Panc1 (cell line): ENCODE results near the gene AGPAT1. TPM values are rescaled to one million over a fixed set of nuclear protein-coding genes. Genes with fewer than 3 reads are reported as not detected.
A peak's percentile ranks its signal among the peaks of the same experiment; 100 is the strongest.

Experiments
- ATAC-seq: fragments of 200-7000 bp; cut with Tn5 transposase; 2 replicates; pipeline ENCODE4 v1.9.1; 2020; ENCODE audit warnings: mild to moderate bottlenecking, moderate library complexity
- Bru-seq: library from RNA; stranded (reverse); fragments of 400-500 nt; gene quantifications from one replicate; lab custom pipeline; 2021; lab: Mats Ljungman, UMichigan
- BruChase-seq, 2 experiments: library from RNA; stranded (reverse); fragments of 400-500 nt; gene quantifications; one replicate each; lab custom pipeline; 2021; lab: Mats Ljungman, UMichigan
- BruUV-seq: library from RNA; stranded (reverse); fragments of 400-500 nt; replicated peaks from 2 replicates; lab custom pipeline; 2021; lab: Mats Ljungman, UMichigan
- CTCF ChIA-PET: fragments of 300-600 bp; sonication (Branson Sonifier 250); formaldehyde crosslinking; loops from one replicate; lab custom pipeline; 2022; ENCODE audit warnings: antibody characterized with exemption; lab: Charles Lee
- POLR2A ChIA-PET: fragments of 300-600 bp; sonication (Branson Sonifier 250); formaldehyde crosslinking; loops from one replicate; lab custom pipeline; 2022; ENCODE audit warnings: antibody characterized with exemption; lab: Charles Lee
- DNase-seq: peaks from one replicate; pipeline ENCODE4 v3.0.0-alpha.2; 2010; ENCODE audit warnings: low read depth, low spot score
- H3K27ac ChIP-seq: 2 replicates; pipeline ENCODE4 v1.5.1; 2011; ENCODE audit warnings: mild to moderate bottlenecking, low read length, inconsistent platforms
- H3K27me3 ChIP-seq: fragments of 200-500 bp; sonication (Bioruptor generic); 2 replicates; pipeline ENCODE4 v1.6.0; 2014; ENCODE audit warnings: low read length, inconsistent platforms; ENCODE audit not compliant: control insufficient read depth, insufficient read depth
- H3K36me3 ChIP-seq: fragments of 200-500 bp; sonication (Bioruptor generic); 2 replicates; pipeline ENCODE4 v1.5.1; 2014; ENCODE audit warnings: inconsistent platforms, mild to moderate bottlenecking, low read length, moderate library complexity; ENCODE audit not compliant: control insufficient read depth, insufficient read depth
- H3K4me1 ChIP-seq: 2 replicates; pipeline ENCODE4 v1.5.1; 2011; ENCODE audit warnings: inconsistent platforms, mild to moderate bottlenecking, low read length, moderate library complexity; ENCODE audit not compliant: control insufficient read depth, insufficient read depth
- H3K4me3 ChIP-seq, 2 experiments: 2 replicates each; pipeline ENCODE4 v1.5.1; 2011 to 2012; ENCODE audit warnings: low read depth in 2 of 2, low read length in 2 of 2, mild to moderate bottlenecking in 2 of 2, inconsistent platforms in 1 of 2, moderate library complexity in 1 of 2
- H3K9me3 ChIP-seq: fragments of 200-500 bp; sonication (Bioruptor generic); 2 replicates; pipeline ENCODE4 v1.5.1; 2014; ENCODE audit warnings: low read depth, mild to moderate bottlenecking, inconsistent platforms, low read length, moderate library complexity; ENCODE audit not compliant: control insufficient read depth, insufficient read depth
- CTCF ChIP-seq: fragments of 450-650 bp; IDR thresholded peaks from 2 replicates; pipeline ENCODE4 v1.5.1; 2017; ENCODE audit warnings: mild to moderate bottlenecking
- POLR2AphosphoS5 ChIP-seq: IDR thresholded peaks from 2 replicates; pipeline ENCODE4 v1.6.1; 2012; ENCODE audit warnings: mild to moderate bottlenecking, low read depth, low read length, moderate library complexity
- REST ChIP-seq, 2 experiments: IDR thresholded peaks; 2 replicates each; pipeline ENCODE4 v1.6.1; 2011 to 2012; ENCODE audit warnings: low read depth in 2 of 2, control low read depth in 1 of 2, low read length in 1 of 2, mild to moderate bottlenecking in 1 of 2, moderate library complexity in 1 of 2; ENCODE audit not compliant: insufficient read depth in 1 of 2
- SIN3A ChIP-seq: IDR thresholded peaks from 2 replicates; pipeline ENCODE4 v1.6.1; 2012; ENCODE audit warnings: low read depth, mild to moderate bottlenecking, low read length, moderate library complexity, borderline replicate concordance; ENCODE audit not compliant: insufficient read depth
- TCF7L2 ChIP-seq: IDR thresholded peaks from 2 replicates; pipeline ENCODE4 v1.6.1; 2011; ENCODE audit warnings: mild to moderate bottlenecking, low read depth, low read length, inconsistent platforms
- in situ Hi-C: cut with HindIII; loops from 2 replicates; pipeline ENCODE4 v1.10.0; 2016; ENCODE audit warnings: low sequenced_read_pairs, low pct_unique_long_range_greater_than_20kb
- intact Hi-C: fragments of 100-400 bp; cut with micrococcal nuclease; formaldehyde crosslinking; loops from one replicate; pipeline ENCODE4 v1.10.0; 2022; ENCODE audit not compliant: unreplicated experiment
- long read RNA-seq: library from polyadenylated mRNA; unstranded; transcript quantifications from one replicate; pipeline ENCODE4 v2.0.0, GENCODE V29; 2021; ENCODE audit not compliant: unreplicated experiment
- polyA plus RNA-seq: library from polyadenylated mRNA; unstranded; fragments of >200 nt; gene quantifications from one replicate; pipeline ENCODE4 v1.2.1, GENCODE V29; 2012; ENCODE audit warnings: missing spikeins; ENCODE audit not compliant: insufficient read length
- total RNA-seq: library from RNA; stranded (reverse); gene quantifications from one replicate; pipeline ENCODE4 v1.2.1, GENCODE V29; 2021; ENCODE audit not compliant: unreplicated experiment

The AGPAT1 gene, protein sequence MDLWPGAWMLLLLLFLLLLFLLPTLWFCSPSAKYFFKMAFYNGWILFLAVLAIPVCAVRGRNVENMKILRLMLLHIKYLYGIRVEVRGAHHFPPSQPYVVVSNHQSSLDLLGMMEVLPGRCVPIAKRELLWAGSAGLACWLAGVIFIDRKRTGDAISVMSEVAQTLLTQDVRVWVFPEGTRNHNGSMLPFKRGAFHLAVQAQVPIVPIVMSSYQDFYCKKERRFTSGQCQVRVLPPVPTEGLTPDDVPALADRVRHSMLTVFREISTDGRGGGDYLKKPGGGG
- 88.4 TPM for total RNA-seq
- 111 TPM for polyA plus RNA-seq
- Bru-seq, nascent RNA: percentile 72 among the genes with signal in this experiment
- BruChase-seq, experiment 1, labeled RNA remaining after a 2-hour chase: percentile 77 among the genes with signal in this experiment
- BruChase-seq, experiment 2, labeled RNA remaining after a 6-hour chase: percentile 86 among the genes with signal in this experiment
- long read RNA-seq, transcript AGPAT1-203 (7 exons, 2,234 nt): major isoform, 42 of 103 reads
- long read RNA-seq, partial matches to known transcripts: 16 of 103 reads
- long read RNA-seq, other reads (novel, unspliced or antisense): 41 of 103 reads

DNA sequence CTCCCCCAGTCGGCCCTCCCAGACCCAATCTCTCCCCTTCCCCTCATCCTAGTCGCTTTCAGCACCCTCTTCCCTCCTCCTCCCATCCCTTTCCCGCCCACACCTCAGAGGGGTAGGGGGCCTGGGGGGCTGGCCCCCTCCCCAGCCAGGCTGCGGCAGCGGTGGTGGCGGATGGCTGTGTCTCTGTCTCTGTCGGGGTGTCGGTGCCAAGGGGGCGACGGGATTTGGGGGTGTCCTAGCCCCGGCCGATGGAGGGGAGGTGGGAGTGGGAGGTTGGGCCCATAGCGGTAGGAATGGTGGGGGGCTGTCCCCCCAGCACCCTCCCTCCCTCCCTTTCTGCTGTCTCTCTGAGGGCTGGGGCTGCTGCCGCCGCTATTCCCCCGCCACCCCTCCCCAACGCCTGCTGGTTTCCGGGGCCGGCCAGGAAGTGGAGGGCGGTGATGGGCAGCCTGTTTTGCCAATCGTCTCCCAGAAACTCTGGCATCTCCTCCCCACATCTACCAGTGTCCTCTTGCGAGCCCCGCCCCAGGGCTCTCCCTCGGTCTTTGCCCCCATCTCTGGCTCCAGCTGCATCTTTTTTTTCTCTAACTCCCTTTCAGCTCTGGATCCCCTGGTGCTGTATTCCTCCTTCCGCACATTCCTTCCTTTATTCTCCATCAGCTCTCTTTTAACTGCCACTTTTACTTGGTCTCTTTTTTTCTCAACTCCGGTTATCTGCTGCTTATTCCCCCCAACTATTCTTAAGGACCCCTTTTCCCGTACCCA lies at the start of gene AGPAT1:
Gene AGPAT1, minus strand, starts transcription at position 374 of the 765 bp plus-strand sequence. CDS start 4,588 bp downstream, outside the sequence.
- peak within 1 kb of the TSS; percentile 98 for H3K27ac ChIP-seq
- no TSS peak for BruUV-seq
- TF ChIP-seq SIN3A (no peak), REST (IDR thresholded peaks at IDR 0.05; ENCODE audit: insufficient read depth in 1 of 2, low read depth in 2 of 2, low read length in 1 of 2) (no peak), POLR2AphosphoS5 (peak; percentile 79), TCF7L2 (no peak)
- CTCF ChIA-PET: no interaction called here
- H3K4me1 ChIP-seq: peaks cover 37% of the 10 kb centered on the region
- in situ Hi-C loops (no loop called here), intact Hi-C loops (no loop called here)
- H3K27me3 ChIP-seq: no peaks in the 10 kb centered on the region
- 0 out of 2 replicates have a peak, but pooled peaks cover 4% of the 10 kb centered on the region for H3K36me3 ChIP-seq
- H3K9me3 ChIP-seq: no peaks in the 10 kb centered on the region
- DNase-seq (no peak), ATAC-seq (peak; percentile 78)
- POLR2A ChIA-PET: no interaction called here
- peak within 1 kb of the TSS; percentile 61 to 64 for H3K4me3 ChIP-seq

GRCh38 chr6:32224696-32225095 lies 48.8 kb upstream of the AGPAT1 start:
- Histone ChIP-seq H3K27me3 (no peaks in the 10 kb centered on the region), H3K9me3 (no peaks in the 10 kb centered on the region), H3K36me3 (no peaks in the 10 kb centered on the region), H3K27ac (no peak overlapping the region), H3K4me1 (no peaks in the 10 kb centered on the region), H3K4me3 (no peak overlapping the region)
- intact Hi-C loops (no loop called here), in situ Hi-C loops (no loop called here)
- no TSS peak for BruUV-seq
- no peak for TF ChIP-seq POLR2AphosphoS5
- TF ChIP-seq SIN3A: no peak
- TF ChIP-seq CTCF: no peak
- TF ChIP-seq REST (IDR thresholded peaks at IDR 0.05; ENCODE audit: insufficient read depth in 1 of 2, low read depth in 2 of 2, low read length in 1 of 2): no peak
- no peak for TF ChIP-seq TCF7L2
- ATAC-seq: no peak
- ChIA-PET CTCF (no interaction called here), POLR2A (no interaction called here)
- no peak for DNase-seq
